Measurements from ENCODE around the gene SORL1-AS1.

SORL1-AS1 gene

GRCh38 chr11:121449123-121449522, 3.6 kb downstream of the SORL1-AS1 start:
- H3K4me1 ChIP-seq (ENCODE audit: control insufficient read depth, insufficient read depth, low read length): peaks cover 59% of the 10 kb centered on the region
- ChIA-PET SMC1A (ENCODE audit: uncharacterized antibody, unreplicated experiment) (interaction anchor here (0.7 to 14.0 kb wide), 18 partner anchors 12 to 212 kb away, joined by 3 to 266 read pairs (median 6); partner anchors contain the start of gene SC5D), POLR2A (interaction anchor here (0.8 to 4.9 kb wide), 8 partner anchors 16 to 142 kb away, joined by 3 to 86 read pairs (median 5); no protein-coding TSS in a partner anchor), CTCF (interaction anchor here (0.6 to 6.6 kb wide), 14 partner anchors 12 to 143 kb away, joined by 3 to 50 read pairs (median 8); no protein-coding TSS in a partner anchor), RAD21 (ENCODE audit: unreplicated experiment) (interaction anchor here (0.7 to 12.7 kb wide), 16 partner anchors 15 to 204 kb away, joined by 3 to 232 read pairs (median 9); no protein-coding TSS in a partner anchor)
- H3K9ac ChIP-seq (ENCODE audit: control insufficient read depth, insufficient read depth, low read length): peak overlapping the region; percentile 56
- peak overlapping the region; percentile 20; the same call in 1 of the 2 replicates for H2AFZ ChIP-seq (ENCODE audit: control insufficient read depth, low read depth, low read length)
- 43% methylated on average over 4 of the region's 4 CpGs for WGBS (ENCODE audit: insufficient coverage, insufficient replicate concordance, low lambda C conversion rate, missing lambda C conversion rate)
- H3K79me2 ChIP-seq (ENCODE audit: control insufficient read depth, insufficient read depth, low read length): peaks cover 55% of the 10 kb centered on the region
- peak overlapping the region; percentile 76 for H3K27ac ChIP-seq (ENCODE audit: control insufficient read depth, insufficient read depth)
- H3K4me3 ChIP-seq: peak overlapping the region; percentile 36; the same call in 1 of the 2 replicates
- no peaks in the 10 kb centered on the region for H3K27me3 ChIP-seq (replicated peaks in 1 of 2; ENCODE audit: control insufficient read depth in 2 of 2, insufficient read depth in 2 of 2, low read length in 1 of 2)
- no peaks in the 10 kb centered on the region for H4K20me1 ChIP-seq (ENCODE audit: control insufficient read depth, insufficient read depth)
- no peaks in the 10 kb centered on the region for H3K36me3 ChIP-seq (ENCODE audit: control insufficient read depth in 2 of 2, insufficient read depth in 2 of 2, low read length in 1 of 2)
- in situ Hi-C loops (cut with MboI): no loop called here
- DNase-seq (ENCODE audit: low read depth, low spot score) (no peak), ATAC-seq (no peak), FAIRE-seq (no peak)
- intact Hi-C loops (cut with micrococcal nuclease; ENCODE audit: unreplicated experiment): loop anchor here (1.0 kb wide), 1 partner anchor 141 kb away; no protein-coding TSS in a partner anchor
- no TSS peak for BruUV-seq (replicated peaks)
- H3K9me3 ChIP-seq (replicated peaks; ENCODE audit: control insufficient read depth, insufficient read depth, low read length): no peaks in the 10 kb centered on the region
- TF ChIP-seq FOXM1 (IDR thresholded peaks at IDR 0.05; ENCODE audit: low read depth, low read length): no peak
- 0 out of 2 replicates have a peak, but pooled peaks have one; percentile 11 for TF ChIP-seq IRF4 (IDR thresholded peaks at IDR 0.05; ENCODE audit: low read depth, low read length)
- 0 out of 2 replicates have a peak, but pooled peaks have one; percentile 17 for TF ChIP-seq SMARCA5 (IDR thresholded peaks at IDR 0.05)
- no peak for TF ChIP-seq MAX (IDR thresholded peaks at IDR 0.05; ENCODE audit: low read depth, low read length)
- TF ChIP-seq, protein P1, sequence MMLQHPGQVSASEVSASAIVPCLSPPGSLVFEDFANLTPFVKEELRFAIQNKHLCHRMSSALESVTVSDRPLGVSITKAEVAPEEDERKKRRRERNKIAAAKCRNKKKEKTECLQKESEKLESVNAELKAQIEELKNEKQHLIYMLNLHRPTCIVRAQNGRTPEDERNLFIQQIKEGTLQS (IDR thresholded peaks at IDR 0.05; ENCODE audit: borderline replicate concordance, extremely low read depth, low read depth, low read length): no peak
- TF ChIP-seq CBX5 (IDR thresholded peaks at IDR 0.05; ENCODE audit: low read depth): no peak
- TF ChIP-seq SREBF1 (IDR thresholded peaks at IDR 0.05; ENCODE audit: low read length): no peak
- TF ChIP-seq CBFB (IDR thresholded peaks at IDR 0.05; ENCODE audit: low read depth): 0 out of 2 replicates have a peak, but pooled peaks have one; percentile 12
- peak; percentile 86 for TF ChIP-seq SPI1 (IDR thresholded peaks at IDR 0.05; ENCODE audit: borderline replicate concordance, insufficient read depth, low read depth, low read length)
- no peak for TF ChIP-seq KLF5 (IDR thresholded peaks at IDR 0.05; ENCODE audit: partially characterized antibody)
- H3K4me2 ChIP-seq (ENCODE audit: control insufficient read depth, insufficient read depth): peak overlapping the region; percentile 77
